SK-N-SH (cell line): ENCODE measurements around the gene MRPS18A. TPM values are rescaled to one million over a fixed set of nuclear protein-coding genes. Genes with fewer than 3 reads are reported as not detected.

ENCODE experiments used
- CTCF ChIA-PET: fragments of 300-600, 350-600 bp; formaldehyde crosslinking; extraction: SDS; loops from one replicate; lab custom pipeline; 2021; lab: Yijun Ruan, JAX
- POLR2A ChIA-PET: fragments of 350-600 bp; sonication (Branson Sonifier 250); formaldehyde crosslinking; extraction: SDS; loops from one replicate; lab custom pipeline; 2020; ENCODE audit warnings: antibody characterized with exemption, inconsistent platforms; lab: Yijun Ruan, JAX
- DNase-seq: peaks from one replicate; pipeline ENCODE4 v3.0.0; 2012
- H2AFZ ChIP-seq: fragments of 200-600 bp; sonication (generic); 2 replicates; pipeline ENCODE4 v1.8.1; 2016; ENCODE audit warnings: antibody characterized with exemption, mild to moderate bottlenecking, low read depth
- H3F3A ChIP-seq: fragments of 200-600 bp; sonication (generic); replicated peaks from 2 replicates; pipeline ENCODE3; 2016; ENCODE audit warnings: antibody characterized with exemption, mild to moderate bottlenecking; ENCODE audit not compliant: insufficient read depth
- H3K27ac ChIP-seq, 2 experiments: fragments of 200-500 bp in 1 of 2; fragments of 200-600 bp in 1 of 2; sonication (Bioruptor generic) in 1 of 2; sonication (generic), shearing (Covaris generic) in 1 of 2; 2 replicates each; pipeline versions ENCODE4 v1.5.1 to v1.6.1; 2014 to 2016; ENCODE audit warnings: low read depth in 2 of 2, inconsistent platforms in 1 of 2, low read length in 1 of 2, mild to moderate bottlenecking in 1 of 2, mixed read lengths in 1 of 2
- H3K27me3 ChIP-seq: fragments of 200-600 bp; sonication (generic), shearing (Covaris generic); 2 replicates; pipeline ENCODE4 v1.6.1; 2016; ENCODE audit warnings: mixed run types; ENCODE audit not compliant: insufficient read depth
- H3K36me3 ChIP-seq, 2 experiments: fragments of 200-500 bp in 1 of 2; fragments of 200-600 bp in 1 of 2; sonication (Bioruptor generic) in 1 of 2; sonication (generic) in 1 of 2; replicated peaks in 1 of 2; 2 replicates each; pipeline versions ENCODE3 to v1.5.1; 2014 to 2016; ENCODE audit warnings: low read length in 1 of 2, mild to moderate bottlenecking in 1 of 2; ENCODE audit not compliant: insufficient read depth in 2 of 2, control insufficient read depth in 1 of 2
- H3K4me1 ChIP-seq, 2 experiments: fragments of 200-500 bp in 1 of 2; fragments of 200-600 bp in 1 of 2; sonication (Bioruptor generic) in 1 of 2; sonication (generic), shearing (Covaris generic) in 1 of 2; 2 replicates each; pipeline versions ENCODE4 v1.5.1 to v1.6.1; 2014 to 2016; ENCODE audit warnings: low read depth in 1 of 2, low read length in 1 of 2, mixed run types in 1 of 2; ENCODE audit not compliant: insufficient read depth in 2 of 2, control insufficient read depth in 1 of 2
- H3K4me2 ChIP-seq: fragments of 200-600 bp; sonication (generic), shearing (Covaris generic); 2 replicates; pipeline ENCODE4 v1.6.1; 2017; ENCODE audit warnings: mixed run types
- H3K4me3 ChIP-seq, 2 experiments: fragments of 200-500 bp in 1 of 2; fragments of 200-600 bp in 1 of 2; sonication (Bioruptor generic) in 1 of 2; sonication (generic), shearing (Covaris generic) in 1 of 2; 2 replicates each; pipeline versions ENCODE4 v1.5.1 to v1.8.1; 2014 to 2016; ENCODE audit warnings: low read depth in 2 of 2, inconsistent platforms in 1 of 2, low read length in 1 of 2, mild to moderate bottlenecking in 1 of 2, mixed read lengths in 1 of 2, moderate library complexity in 1 of 2
- H3K79me2 ChIP-seq: fragments of 200-600 bp; sonication (generic); 2 replicates; pipeline ENCODE4 v1.8.1; 2017; ENCODE audit warnings: mild to moderate bottlenecking; ENCODE audit not compliant: insufficient read depth
- H3K9ac ChIP-seq: fragments of 200-600 bp; sonication (generic); 2 replicates; pipeline ENCODE4 v1.6.1; 2017; ENCODE audit warnings: mixed run types
- H3K9me2 ChIP-seq: fragments of 200-600 bp; sonication (generic); 2 replicates; pipeline ENCODE4 v1.6.1; 2017; ENCODE audit warnings: mixed run types
- H3K9me3 ChIP-seq: fragments of 200-600 bp; sonication (generic); 2 replicates; pipeline ENCODE4 v1.6.1; 2017; ENCODE audit warnings: mixed run types, mild to moderate bottlenecking, moderate library complexity
- H4K20me1 ChIP-seq: fragments of 200-600 bp; sonication (generic); 2 replicates; pipeline ENCODE4 v1.6.1; 2017; ENCODE audit warnings: mild to moderate bottlenecking, mixed run types; ENCODE audit not compliant: insufficient read depth
- EZH2phosphoT487 ChIP-seq: fragments of 200-600 bp; sonication (generic); IDR thresholded peaks from 2 replicates; pipeline ENCODE4 v1.6.1; 2017; ENCODE audit warnings: low read depth, mixed run types, mild to moderate bottlenecking, antibody characterized with exemption, moderate library complexity, borderline replicate concordance
- FOXM1 ChIP-seq: IDR thresholded peaks from 2 replicates; pipeline ENCODE4 v1.4.0; 2012; ENCODE audit warnings: low read depth, mild to moderate bottlenecking
- GATA2 ChIP-seq: sonication (generic); formaldehyde crosslinking; IDR thresholded peaks from 2 replicates; pipeline ENCODE4 v1.5.0; 2020; ENCODE audit warnings: mild to moderate bottlenecking, missing genetic modification reagents
- MAX ChIP-seq: IDR thresholded peaks from 2 replicates; pipeline ENCODE4 v1.4.0; 2012; ENCODE audit warnings: low read depth
- MEF2A ChIP-seq: IDR thresholded peaks from 2 replicates; pipeline ENCODE4 v1.4.0; 2012; ENCODE audit warnings: low read depth, borderline replicate concordance
- MXI1 ChIP-seq: IDR thresholded peaks from 2 replicates; pipeline ENCODE4 v1.6.1; 2012; ENCODE audit warnings: mild to moderate bottlenecking, low read depth, low read length, improper control_type of control experiment
- NRF1 ChIP-seq: IDR thresholded peaks from 2 replicates; pipeline ENCODE4 v1.6.1; 2012; ENCODE audit warnings: low read depth, mild to moderate bottlenecking, low read length
- RAD21 ChIP-seq: IDR thresholded peaks from 2 replicates; pipeline ENCODE4 v1.6.1; 2012; ENCODE audit warnings: mild to moderate bottlenecking, low read length
- RCOR1 ChIP-seq: fragments of 150-350 bp; IDR thresholded peaks from 2 replicates; pipeline ENCODE4 v1.6.1; 2017; ENCODE audit warnings: antibody characterized with exemption, low read length
- REST ChIP-seq: IDR thresholded peaks from 2 replicates; pipeline ENCODE4 v1.6.1; 2012; ENCODE audit warnings: mild to moderate bottlenecking, low read depth, low read length, moderate library complexity
- RFX5 ChIP-seq: IDR thresholded peaks from 2 replicates; pipeline ENCODE4 v1.6.1; 2012; ENCODE audit warnings: mild to moderate bottlenecking, improper control_type of control experiment, low read length
- RXRA ChIP-seq: IDR thresholded peaks from 2 replicates; pipeline ENCODE4 v1.4.0; 2012; ENCODE audit warnings: low read depth, mild to moderate bottlenecking, borderline replicate concordance
- SIN3A ChIP-seq: IDR thresholded peaks from 2 replicates; pipeline ENCODE4 v1.6.1; 2012; ENCODE audit warnings: low read depth, mild to moderate bottlenecking, low read length, moderate library complexity, borderline replicate concordance
- SMC3 ChIP-seq: IDR thresholded peaks from 2 replicates; pipeline ENCODE4 v1.6.1; 2012; ENCODE audit warnings: low read depth, low read length, improper control_type of control experiment
- TCF12 ChIP-seq: IDR thresholded peaks from 2 replicates; pipeline ENCODE4 v1.4.0; 2012
- USF2 ChIP-seq: fragments of 150-350 bp; IDR thresholded peaks from 2 replicates; pipeline ENCODE4 v1.6.1; 2017; ENCODE audit warnings: antibody characterized with exemption, low read length, low read depth, borderline replicate concordance
- WGBS: methylation state at CpG from one replicate; pipeline ENCODE4 v1.1.6; 2017; ENCODE audit warnings: low lambda C conversion rate; 5-methylcytosine and 5-hydroxymethylcytosine counted together
- polyA plus RNA-seq, 3 experiments: library from polyadenylated mRNA; depleted of rRNA; stranded (reverse); fragments of >200 nt; gene quantifications; 2 replicates each; pipeline ENCODE4 v1.2.3, GENCODE V29; 2012

The MRPS18A gene
- polyA plus RNA-seq, 1 of the 3 experiments (the other 2 are of a cell fraction) = 57.0 TPM

GRCh38 chr6:43716099-43716498 is 28.5 kb upstream of the MRPS18A start:
- WGBS = 100% methylated on average over 1 of the region's 9 CpGs
- Histone ChIP-seq H3K4me3 (no peak overlapping the region), H3K79me2 (no peaks in the 10 kb centered on the region), H3K27ac (peak overlapping the region in 1 of 2 experiments; percentile 11; a peak in 1 of 4 replicates), H3K9me3 (no peaks in the 10 kb centered on the region), H2AFZ (no peak overlapping the region), H4K20me1 (no peaks in the 10 kb centered on the region), H3K36me3 (no peaks in the 10 kb centered on the region), H3K9ac (no peak overlapping the region), H3F3A (no peaks in the 10 kb centered on the region), H3K4me2 (peak overlapping the region; percentile 28; the same call in 1 of the 2 replicates), H3K9me2 (no peaks in the 10 kb centered on the region), H3K4me1 (peaks cover 0 to 39% of the 10 kb centered on the region in 2 experiments; a peak in 1 of 4 replicates), H3K27me3 (peaks cover 9% of the 10 kb centered on the region; the same call in 1 of the 2 replicates)
- DNase-seq = peak; percentile 67
- POLR2A ChIA-PET = no interaction called here
- CTCF ChIA-PET = interaction anchor here (1.0 to 2.0 kb wide), 6 partner anchors 9 to 360 kb away, joined by 3 to 8 read pairs (median 4); partner anchors contain the start of gene VEGFA
- TF ChIP-seq MEF2A = no peak

- no peak overlapping the region for H3K27ac ChIP-seq
- no peak overlapping the region for H3K4me2 ChIP-seq
- ChIA-PET POLR2A (interaction anchor here (0.6 to 0.8 kb wide), 2 partner anchors 54 to 244 kb away, joined by 3 read pairs; no protein-coding TSS in a partner anchor), CTCF (interaction anchor here (0.8 to 2.0 kb wide), 14 partner anchors 9 to 365 kb away, joined by 3 to 12 read pairs (median 4); no protein-coding TSS in a partner anchor)
- 78% methylated on average over 3 of the region's 5 CpGs for WGBS
- H3F3A ChIP-seq = no peaks in the 10 kb centered on the region
- H3K79me2 ChIP-seq = no peaks in the 10 kb centered on the region
- DNase-seq = no peak
- no peaks in the 10 kb centered on the region for H3K9me2 ChIP-seq
- H3K9me3 ChIP-seq = no peaks in the 10 kb centered on the region
- no peak for TF ChIP-seq NRF1
- TF ChIP-seq MEF2A = no peak
- TF ChIP-seq REST = no peak
- TF ChIP-seq RAD21 = no peak
- no peak for TF ChIP-seq USF2
- TF ChIP-seq RFX5 = no peak
- TF ChIP-seq FOXM1 = no peak
- no peak for TF ChIP-seq MXI1
- TF ChIP-seq RXRA = no peak
- no peak for TF ChIP-seq SMC3
- TF ChIP-seq TCF12 = no peak
- TF ChIP-seq SIN3A = no peak
- TF ChIP-seq EZH2phosphoT487 = no peak
- no peak for TF ChIP-seq MAX
- no peak for TF ChIP-seq RCOR1
- no peak for TF ChIP-seq GATA2 (CRISPR knock-in tag)
- peaks cover 9% of the 10 kb centered on the region; the same call in 1 of the 2 replicates for H3K27me3 ChIP-seq
- H2AFZ ChIP-seq = no peak overlapping the region
- no peaks in the 10 kb centered on the region for H4K20me1 ChIP-seq
- H3K36me3 ChIP-seq = no peaks in the 10 kb centered on the region
- H3K4me1 ChIP-seq = peaks cover 0 to 39% of the 10 kb centered on the region in 2 experiments; a peak in 1 of 4 replicates
- H3K9ac ChIP-seq = no peak overlapping the region
- H3K4me3 ChIP-seq = no peak overlapping the region
Observed at GRCh38 chr6:43715056-43715788, 27.6 kb upstream of the MRPS18A start.
